DND-41 (cell line): Measurements from ENCODE around the gene NRIP1.

ENCODE experiments used
- EZH2 ChIP-seq: IDR thresholded peaks from 3 replicates; pipeline ENCODE4 v1.6.1; 2012; ENCODE audit warnings: borderline replicate concordance, low read depth, mild to moderate bottlenecking, moderate library complexity, low read length, inconsistent platforms; ENCODE audit not compliant: severe bottlenecking
- TF ChIP-seq, protein P1 (sequence below): IDR thresholded peaks from 2 replicates; pipeline ENCODE4 v1.5.1; 2012; ENCODE audit warnings: borderline replicate concordance, low read length, moderate library complexity, mild to moderate bottlenecking; ENCODE audit not compliant: poor library complexity, severe bottlenecking; ENCODE audit errors: extremely low read depth

DNA sequence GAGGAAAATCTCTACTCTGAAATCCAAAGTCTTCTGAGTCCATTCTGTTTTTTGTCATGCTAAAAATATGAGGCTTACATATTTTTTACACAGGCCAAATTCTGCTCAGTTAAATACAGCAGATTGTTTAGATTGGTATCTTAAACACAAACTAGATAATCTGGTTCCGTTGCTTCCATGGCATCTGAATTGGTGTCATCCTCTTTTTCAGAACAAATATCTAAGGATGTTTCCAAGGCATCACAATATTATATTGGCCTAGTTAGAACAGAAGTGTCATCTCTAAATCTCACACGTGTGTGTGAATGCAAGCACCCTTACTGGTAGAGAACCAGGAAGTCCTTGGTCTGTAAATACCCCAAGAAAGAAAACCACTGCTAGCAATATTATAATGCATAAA is 151.2 kb downstream of the NRIP1 start:
- TF ChIP-seq, protein P1, sequence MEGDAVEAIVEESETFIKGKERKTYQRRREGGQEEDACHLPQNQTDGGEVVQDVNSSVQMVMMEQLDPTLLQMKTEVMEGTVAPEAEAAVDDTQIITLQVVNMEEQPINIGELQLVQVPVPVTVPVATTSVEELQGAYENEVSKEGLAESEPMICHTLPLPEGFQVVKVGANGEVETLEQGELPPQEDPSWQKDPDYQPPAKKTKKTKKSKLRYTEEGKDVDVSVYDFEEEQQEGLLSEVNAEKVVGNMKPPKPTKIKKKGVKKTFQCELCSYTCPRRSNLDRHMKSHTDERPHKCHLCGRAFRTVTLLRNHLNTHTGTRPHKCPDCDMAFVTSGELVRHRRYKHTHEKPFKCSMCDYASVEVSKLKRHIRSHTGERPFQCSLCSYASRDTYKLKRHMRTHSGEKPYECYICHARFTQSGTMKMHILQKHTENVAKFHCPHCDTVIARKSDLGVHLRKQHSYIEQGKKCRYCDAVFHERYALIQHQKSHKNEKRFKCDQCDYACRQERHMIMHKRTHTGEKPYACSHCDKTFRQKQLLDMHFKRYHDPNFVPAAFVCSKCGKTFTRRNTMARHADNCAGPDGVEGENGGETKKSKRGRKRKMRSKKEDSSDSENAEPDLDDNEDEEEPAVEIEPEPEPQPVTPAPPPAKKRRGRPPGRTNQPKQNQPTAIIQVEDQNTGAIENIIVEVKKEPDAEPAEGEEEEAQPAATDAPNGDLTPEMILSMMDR: no peak
- no peak for TF ChIP-seq EZH2
